Bronchial epithelial cell (primary cell): Measurements from ENCODE around the gene UTP20. TPM values are rescaled to one million over a fixed set of nuclear protein-coding genes. Genes with fewer than 3 reads are reported as not detected.

Experiments used
- DNase-seq: peaks from one replicate; pipeline ENCODE4 v3.0.0-alpha.2; 2010; ENCODE audit warnings: low read depth
- FAIRE-seq: peaks from 2 replicates; lab custom pipeline; 2011; peaks lifted over from hg19 to GRCh38; lab: Jason Lieb, UNC
- H3K27me3 ChIP-seq: 2 replicates; pipeline ENCODE4 v1.5.1; 2011; ENCODE audit warnings: low read length; ENCODE audit not compliant: control insufficient read depth, insufficient read depth
- H3K36me3 ChIP-seq: 2 replicates; pipeline ENCODE4 v1.5.1; 2011; ENCODE audit warnings: low read length; ENCODE audit not compliant: control insufficient read depth, insufficient read depth
- H3K4me3 ChIP-seq: 2 replicates; pipeline ENCODE4 v1.5.1; 2011; ENCODE audit warnings: mild to moderate bottlenecking, low read depth, low read length, control low read depth
- total RNA-seq: library from RNA; depleted of rRNA; stranded (reverse); fragments of >200 nt; gene quantifications from 2 replicates; pipeline ENCODE4 v1.2.1, GENCODE V29; 2014
- TF ChIP-seq, protein P1 (sequence below): IDR thresholded peaks from 2 replicates; pipeline ENCODE4 v1.5.1; 2011; ENCODE audit warnings: mild to moderate bottlenecking, moderate library complexity, low read length, control low read depth, inconsistent platforms; ENCODE audit not compliant: insufficient read depth, severe bottlenecking

UTP20 gene
- total RNA-seq, 1 donor from 2014 or later: 9.2 TPM

GRCh38 chr12:101343893-101344292 lies 64.0 kb downstream of the UTP20 start:
- peaks cover 2% of the 10 kb centered on the region for H3K36me3 ChIP-seq
- TF ChIP-seq, protein P1, sequence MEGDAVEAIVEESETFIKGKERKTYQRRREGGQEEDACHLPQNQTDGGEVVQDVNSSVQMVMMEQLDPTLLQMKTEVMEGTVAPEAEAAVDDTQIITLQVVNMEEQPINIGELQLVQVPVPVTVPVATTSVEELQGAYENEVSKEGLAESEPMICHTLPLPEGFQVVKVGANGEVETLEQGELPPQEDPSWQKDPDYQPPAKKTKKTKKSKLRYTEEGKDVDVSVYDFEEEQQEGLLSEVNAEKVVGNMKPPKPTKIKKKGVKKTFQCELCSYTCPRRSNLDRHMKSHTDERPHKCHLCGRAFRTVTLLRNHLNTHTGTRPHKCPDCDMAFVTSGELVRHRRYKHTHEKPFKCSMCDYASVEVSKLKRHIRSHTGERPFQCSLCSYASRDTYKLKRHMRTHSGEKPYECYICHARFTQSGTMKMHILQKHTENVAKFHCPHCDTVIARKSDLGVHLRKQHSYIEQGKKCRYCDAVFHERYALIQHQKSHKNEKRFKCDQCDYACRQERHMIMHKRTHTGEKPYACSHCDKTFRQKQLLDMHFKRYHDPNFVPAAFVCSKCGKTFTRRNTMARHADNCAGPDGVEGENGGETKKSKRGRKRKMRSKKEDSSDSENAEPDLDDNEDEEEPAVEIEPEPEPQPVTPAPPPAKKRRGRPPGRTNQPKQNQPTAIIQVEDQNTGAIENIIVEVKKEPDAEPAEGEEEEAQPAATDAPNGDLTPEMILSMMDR: no peak
- no peak overlapping the region for H3K4me3 ChIP-seq
- no peak for DNase-seq
- FAIRE-seq: no peak
- no peaks in the 10 kb centered on the region for H3K27me3 ChIP-seq

GRCh38 chr12:101351682-101352081 lies 71.8 kb downstream of the UTP20 start:
- no peak overlapping the region for H3K4me3 ChIP-seq
- no peak for FAIRE-seq
- TF ChIP-seq, protein P1: no peak
- H3K36me3 ChIP-seq: no peaks in the 10 kb centered on the region
- H3K27me3 ChIP-seq: no peaks in the 10 kb centered on the region
- no peak for DNase-seq

DNA sequence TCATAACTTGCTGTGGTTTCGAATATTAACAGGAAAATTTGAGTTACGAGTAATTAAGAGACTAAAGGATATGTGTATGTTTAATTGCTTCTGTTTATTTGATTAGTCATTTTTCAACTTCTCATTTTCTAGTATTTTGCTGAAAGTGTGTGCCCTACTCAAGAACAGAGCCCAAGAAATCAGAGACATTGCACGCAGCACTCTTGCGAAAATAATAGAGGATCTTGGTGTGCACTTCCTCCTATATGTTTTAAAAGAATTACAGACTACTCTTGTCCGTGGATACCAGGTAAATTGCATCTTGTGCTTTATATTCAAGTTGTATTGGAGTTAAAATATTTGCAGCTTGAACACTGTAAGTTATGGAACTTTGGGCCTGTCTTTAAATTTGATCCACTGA lies 76.9 kb downstream of the UTP20 start:
- peaks cover 1% of the 10 kb centered on the region for H3K36me3 ChIP-seq
- FAIRE-seq (no peak), DNase-seq (no peak)
- H3K27me3 ChIP-seq: no peaks in the 10 kb centered on the region
- no peak overlapping the region for H3K4me3 ChIP-seq
- TF ChIP-seq, protein P1: no peak

- Histone ChIP-seq H3K4me3 (no peak overlapping the region), H3K27me3 (no peaks in the 10 kb centered on the region), H3K36me3 (peaks cover 3% of the 10 kb centered on the region)
- TF ChIP-seq, protein P1: no peak
- no peak for DNase-seq
- FAIRE-seq: no peak
Measured at GRCh38 chr12:101361455-101361854, 81.5 kb downstream of the UTP20 start.

DNA sequence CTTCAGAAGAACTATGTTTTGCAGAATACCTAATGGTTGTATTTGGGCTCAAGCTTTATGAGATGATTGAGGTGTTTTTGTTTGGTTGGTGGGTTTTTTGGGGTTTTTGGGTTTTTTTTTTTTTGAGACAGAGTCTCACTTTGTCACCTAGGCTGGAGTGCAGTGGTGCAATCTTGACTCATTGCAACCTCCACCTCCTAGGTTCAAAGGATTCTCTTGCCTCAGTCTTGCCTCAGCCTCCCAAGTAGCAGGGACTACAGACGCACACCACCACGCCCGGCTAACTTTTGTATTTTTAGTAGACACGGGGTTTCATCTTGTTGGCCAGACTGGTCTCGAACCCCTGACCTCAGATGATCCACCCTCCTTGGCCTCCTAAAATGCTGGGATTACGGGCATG lies 88.1 kb downstream of the UTP20 start:
- FAIRE-seq (no peak), DNase-seq (no peak)
- Histone ChIP-seq H3K36me3 (peaks cover 12% of the 10 kb centered on the region), H3K4me3 (no peak overlapping the region), H3K27me3 (no peaks in the 10 kb centered on the region)
- TF ChIP-seq, protein P1: no peak

GRCh38 chr12:101372431-101372830 lies 92.5 kb downstream of the UTP20 start:
- DNase-seq (no peak), FAIRE-seq (no peak)
- Histone ChIP-seq H3K27me3 (no peaks in the 10 kb centered on the region), H3K36me3 (peaks cover 11% of the 10 kb centered on the region), H3K4me3 (no peak overlapping the region)
- TF ChIP-seq, protein P1: no peak
